Measurements from ENCODE around the gene TMEM91.

DNA sequence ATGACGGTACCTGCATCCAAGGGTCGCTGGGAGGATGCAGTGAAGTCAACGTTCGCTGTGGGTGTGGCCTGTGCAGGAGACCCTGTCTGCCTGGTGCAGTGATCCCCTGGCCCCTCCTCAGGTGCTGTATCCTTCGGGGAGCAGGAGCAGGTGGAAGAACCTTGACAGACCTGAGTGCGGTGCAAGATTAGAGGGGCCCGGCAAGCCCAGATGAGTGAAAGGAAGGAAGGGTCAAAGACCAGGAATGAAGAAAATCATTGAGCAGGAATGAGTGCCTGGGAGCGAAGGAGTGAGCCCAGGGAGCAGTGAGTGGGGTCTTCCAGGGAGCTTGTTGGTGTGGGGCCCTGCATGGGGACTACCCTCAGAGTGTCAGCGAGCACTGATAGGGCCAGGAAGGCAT, 38.1 kb downstream of the TMEM91 start:
- TF ChIP-seq, protein P1, sequence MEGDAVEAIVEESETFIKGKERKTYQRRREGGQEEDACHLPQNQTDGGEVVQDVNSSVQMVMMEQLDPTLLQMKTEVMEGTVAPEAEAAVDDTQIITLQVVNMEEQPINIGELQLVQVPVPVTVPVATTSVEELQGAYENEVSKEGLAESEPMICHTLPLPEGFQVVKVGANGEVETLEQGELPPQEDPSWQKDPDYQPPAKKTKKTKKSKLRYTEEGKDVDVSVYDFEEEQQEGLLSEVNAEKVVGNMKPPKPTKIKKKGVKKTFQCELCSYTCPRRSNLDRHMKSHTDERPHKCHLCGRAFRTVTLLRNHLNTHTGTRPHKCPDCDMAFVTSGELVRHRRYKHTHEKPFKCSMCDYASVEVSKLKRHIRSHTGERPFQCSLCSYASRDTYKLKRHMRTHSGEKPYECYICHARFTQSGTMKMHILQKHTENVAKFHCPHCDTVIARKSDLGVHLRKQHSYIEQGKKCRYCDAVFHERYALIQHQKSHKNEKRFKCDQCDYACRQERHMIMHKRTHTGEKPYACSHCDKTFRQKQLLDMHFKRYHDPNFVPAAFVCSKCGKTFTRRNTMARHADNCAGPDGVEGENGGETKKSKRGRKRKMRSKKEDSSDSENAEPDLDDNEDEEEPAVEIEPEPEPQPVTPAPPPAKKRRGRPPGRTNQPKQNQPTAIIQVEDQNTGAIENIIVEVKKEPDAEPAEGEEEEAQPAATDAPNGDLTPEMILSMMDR (IDR thresholded peaks at IDR 0.05) = no peak
- TF ChIP-seq EZH2 (IDR thresholded peaks at IDR 0.05) = no peak

All from neural progenitor cell (in vitro differentiated cells).